ENCODE measurements around the gene CDC37L1. TPM values are rescaled to one million over a fixed set of nuclear protein-coding genes. Genes with fewer than 3 reads are reported as not detected.
A peak's percentile ranks its signal among the peaks of the same experiment; 100 is the strongest.

Gene CDC37L1
- total RNA-seq, 2 donors from 2014 or later = 7.9 to 9.9 TPM

GRCh38 chr9:4680173-4680525 lies 780 bp downstream of the CDC37L1 start:
- Histone ChIP-seq H3K27ac (peak overlapping the region; percentile 85 to 97 (median 96)), H3K4me1 (peaks cover 26% of the 10 kb centered on the region), H3K36me3 (replicated peaks in 1 of 2; ENCODE audit: insufficient read depth in 1 of 2, low read depth in 2 of 2) (peaks cover 0 to 3% of the 10 kb centered on the region in 2 donors), H3K4me3 (peak overlapping the region; percentile 49 to 88), H3K27me3 (no peaks in the 10 kb centered on the region), H3K9me3 (no peaks in the 10 kb centered on the region)
- intact Hi-C loops (cut with DNase I) = no loop called here
- 0% methylated on average over 10 of the region's 10 CpGs for WGBS, 2 donors
- DNase-seq (no peak), ATAC-seq (no peak)
- TF ChIP-seq POLR2A (IDR thresholded peaks at IDR 0.05) = no peak
- TF ChIP-seq CTCF (IDR thresholded peaks at IDR 0.05) = no peak

- 15 to 19% methylated on average over 2 of the region's 2 CpGs for WGBS, 2 donors
- ATAC-seq (no peak), DNase-seq (no peak)
- peak overlapping the region; percentile 85 to 97 (median 96) for H3K27ac ChIP-seq
- no peak overlapping the region for H3K4me3 ChIP-seq
- intact Hi-C loops (cut with DNase I) = no loop called here
- no peaks in the 10 kb centered on the region for H3K27me3 ChIP-seq
- H3K4me1 ChIP-seq = peaks cover 26% of the 10 kb centered on the region
- H3K9me3 ChIP-seq = no peaks in the 10 kb centered on the region
- TF ChIP-seq CTCF (IDR thresholded peaks at IDR 0.05) = no peak
- no peak for TF ChIP-seq POLR2A (IDR thresholded peaks at IDR 0.05)
- H3K36me3 ChIP-seq (replicated peaks in 1 of 2; ENCODE audit: insufficient read depth in 1 of 2, low read depth in 2 of 2) = peaks cover 0 to 3% of the 10 kb centered on the region in 2 donors
Measured at GRCh38 chr9:4680750-4681149, 1.4 kb downstream of the CDC37L1 start.

GRCh38 chr9:4684820-4685219 lies 5.5 kb downstream of the CDC37L1 start:
- Histone ChIP-seq H3K27me3 (no peaks in the 10 kb centered on the region), H3K4me1 (peaks cover 35% of the 10 kb centered on the region), H3K9me3 (no peaks in the 10 kb centered on the region), H3K27ac (no peak overlapping the region), H3K4me3 (no peak overlapping the region), H3K36me3 (replicated peaks in 1 of 2; ENCODE audit: insufficient read depth in 1 of 2, low read depth in 2 of 2) (peaks cover 0 to 3% of the 10 kb centered on the region in 2 donors)
- WGBS, 2 donors = 72 to 87% methylated on average over 4 of the region's 4 CpGs
- no peak for ATAC-seq
- intact Hi-C loops (cut with DNase I) = no loop called here
- DNase-seq = no peak
- no peak for TF ChIP-seq CTCF (IDR thresholded peaks at IDR 0.05)
- no peak for TF ChIP-seq POLR2A (IDR thresholded peaks at IDR 0.05)

GRCh38 chr9:4686112-4686511 lies 6.7 kb downstream of the CDC37L1 start:
- 57 to 63% methylated on average over 4 of the region's 4 CpGs for WGBS, 2 donors
- H3K36me3 ChIP-seq (replicated peaks in 1 of 2; ENCODE audit: insufficient read depth in 1 of 2, low read depth in 2 of 2) = peaks cover 0 to 3% of the 10 kb centered on the region in 2 donors
- H3K27me3 ChIP-seq = no peaks in the 10 kb centered on the region
- H3K4me1 ChIP-seq = peaks cover 29% of the 10 kb centered on the region
- no peak overlapping the region for H3K27ac ChIP-seq
- intact Hi-C loops (cut with DNase I) = no loop called here
- ATAC-seq (no peak), DNase-seq (no peak)
- no peak overlapping the region for H3K4me3 ChIP-seq
- no peak for TF ChIP-seq CTCF (IDR thresholded peaks at IDR 0.05)
- TF ChIP-seq POLR2A (IDR thresholded peaks at IDR 0.05) = no peak
- no peaks in the 10 kb centered on the region for H3K9me3 ChIP-seq

GRCh38 chr9:4686584-4686983 lies 7.2 kb downstream of the CDC37L1 start:
- 30 to 45% methylated on average over 1 of the region's 1 CpG for WGBS, 2 donors
- Histone ChIP-seq H3K36me3 (replicated peaks in 1 of 2; ENCODE audit: insufficient read depth in 1 of 2, low read depth in 2 of 2) (peaks cover 0 to 3% of the 10 kb centered on the region in 2 donors), H3K9me3 (no peaks in the 10 kb centered on the region), H3K27me3 (no peaks in the 10 kb centered on the region), H3K4me1 (peaks cover 24% of the 10 kb centered on the region), H3K27ac (no peak overlapping the region), H3K4me3 (no peak overlapping the region)
- no peak for TF ChIP-seq POLR2A (IDR thresholded peaks at IDR 0.05)
- TF ChIP-seq CTCF (IDR thresholded peaks at IDR 0.05) = no peak
- DNase-seq = no peak
- no peak for ATAC-seq
- intact Hi-C loops (cut with DNase I) = no loop called here
